GM12872 (cell line): Measurements from ENCODE around the gene DRC1.

Experiments
- CTCF ChIP-seq: IDR thresholded peaks from 3 replicates; pipeline ENCODE4 v1.5.1; 2011; ENCODE audit warnings: low read depth, mild to moderate bottlenecking, low read length, moderate library complexity; ENCODE audit not compliant: insufficient read depth

DRC1 gene

GRCh38 chr2:26472821-26473655, 71.3 kb downstream of the DRC1 start:
- no peak for TF ChIP-seq CTCF

GRCh38 chr2:26473796-26474195, 72.1 kb downstream of the DRC1 start:
- no peak for TF ChIP-seq CTCF

- TF ChIP-seq CTCF, result no peak
Observed at GRCh38 chr2:26474261-26474785, 72.6 kb downstream of the DRC1 start.

GRCh38 chr2:26475037-26475436, 73.3 kb downstream of the DRC1 start:
- TF ChIP-seq CTCF, result no peak

GRCh38 chr2:26475832-26476501, 74.2 kb downstream of the DRC1 start:
- no peak for TF ChIP-seq CTCF

GRCh38 chr2:26477126-26477910, 75.6 kb downstream of the DRC1 start:
- TF ChIP-seq CTCF, result no peak

GRCh38 chr2:26477911-26478253, 76.2 kb downstream of the DRC1 start, which contains the start of gene OTOF:
Gene OTOF (minus strand): TSS chr2:26478124.
- TF ChIP-seq CTCF, result no peak
